ENCODE data around the gene TIMM44. TPM values are rescaled to one million over a fixed set of nuclear protein-coding genes. Genes with fewer than 3 reads are reported as not detected.
A peak's percentile ranks its signal among the peaks of the same experiment; 100 is the strongest.

The TIMM44 gene
- total and polyA plus RNA-seq, 10 donors, result 33.2 to 94.9 (median 64.7) TPM

- H3K4me3 ChIP-seq, result peak overlapping the region in 6 of 8 donors; percentile 37 to 75 (median 50)
- peaks cover 3 to 34% (median 11%) of the 10 kb centered on the region in 6 donors for H3K36me3 ChIP-seq
- intact Hi-C loops (cut with DNase I; ENCODE audit: low total_unique reads), result no loop called here
- peaks cover 25 to 87% (median 61%) of the 10 kb centered on the region in 6 donors for H3K4me1 ChIP-seq
- DNase-seq, result peak; percentile 84
- peak overlapping the region in 1 of 8 donors; percentile 8 for H3K27ac ChIP-seq
- TF ChIP-seq POLR2AphosphoS5 (IDR thresholded peaks at IDR 0.05) (no peak), CTCF (IDR thresholded peaks at IDR 0.05 in 8 of 11, conservative IDR thresholded peaks at IDR 0.05 in 3 of 11) (no peak), POLR2A (IDR thresholded peaks at IDR 0.05) (no peak)
- WGBS, 5 donors, result 33 to 56% (median 44%) methylated on average over 23 to 34 of the region's 34 CpGs
- no peaks in the 10 kb centered on the region for H3K9me3 ChIP-seq
- H3K27me3 ChIP-seq (replicated peaks in 1 of 7), result peaks cover 0 to 17% (median 0%) of the 10 kb centered on the region in 7 donors
Measured at GRCh38 chr19:7924651-7925170, 18.8 kb downstream of the TIMM44 start.

- intact Hi-C loops (cut with DNase I; ENCODE audit: low total_unique reads), result no loop called here
- Histone ChIP-seq H3K9me3 (no peaks in the 10 kb centered on the region), H3K4me3 (no peak overlapping the region), H3K36me3 (peaks cover 3 to 29% (median 11%) of the 10 kb centered on the region in 6 donors), H3K27ac (no peak overlapping the region), H3K27me3 (replicated peaks in 1 of 7) (peaks cover 0 to 22% (median 3%) of the 10 kb centered on the region in 7 donors), H3K4me1 (peaks cover 27 to 87% (median 61%) of the 10 kb centered on the region in 6 donors)
- 74 to 91% (median 86%) methylated on average over 12 of the region's 12 CpGs for WGBS, 5 donors
- DNase-seq, result no peak
- no peak for TF ChIP-seq POLR2A (IDR thresholded peaks at IDR 0.05)
- TF ChIP-seq CTCF (IDR thresholded peaks at IDR 0.05 in 8 of 11, conservative IDR thresholded peaks at IDR 0.05 in 3 of 11), result no peak
- TF ChIP-seq POLR2AphosphoS5 (IDR thresholded peaks at IDR 0.05), result no peak
Measured at GRCh38 chr19:7924241-7924640, 19.2 kb downstream of the TIMM44 start.

GRCh38 chr19:7923295-7924191 is 19.9 kb downstream of the TIMM44 start:
- peak; percentile 80 for DNase-seq

More at GRCh38 chr19:7923295-7924191, 19.9 kb downstream of the TIMM44 start:
- intact Hi-C loops (cut with DNase I; ENCODE audit: low total_unique reads), result no loop called here
- Histone ChIP-seq H3K9me3 (no peaks in the 10 kb centered on the region), H3K27ac (peak overlapping the region in 1 of 8 donors; percentile 11), H3K4me3 (no peak overlapping the region), H3K27me3 (replicated peaks in 1 of 7) (peaks cover 0 to 29% (median 10%) of the 10 kb centered on the region in 7 donors), H3K36me3 (peaks cover 3 to 25% (median 11%) of the 10 kb centered on the region in 6 donors), H3K4me1 (peaks cover 27 to 89% (median 62%) of the 10 kb centered on the region in 6 donors)
- 81 to 87% (median 86%) methylated on average over 21 to 31 of the region's 31 CpGs for WGBS, 5 donors
- TF ChIP-seq CTCF (IDR thresholded peaks at IDR 0.05 in 8 of 11, conservative IDR thresholded peaks at IDR 0.05 in 3 of 11), result no peak
- no peak for TF ChIP-seq POLR2A (IDR thresholded peaks at IDR 0.05)
- no peak for TF ChIP-seq POLR2AphosphoS5 (IDR thresholded peaks at IDR 0.05)
